Hematopoietic multipotent progenitor cell treated with erythropoietin and hydrocortisone succinate and interleukin-3 and kit ligand, for 6 days (in vitro differentiated cells): ENCODE data around the gene SASH1.
A peak's percentile ranks its signal among the peaks of the same experiment; 100 is the strongest.

ENCODE experiments used
- DNase-seq: peaks from one replicate; pipeline ENCODE4 v3.0.0-alpha.2; 2015

The SASH1 gene

DNA sequence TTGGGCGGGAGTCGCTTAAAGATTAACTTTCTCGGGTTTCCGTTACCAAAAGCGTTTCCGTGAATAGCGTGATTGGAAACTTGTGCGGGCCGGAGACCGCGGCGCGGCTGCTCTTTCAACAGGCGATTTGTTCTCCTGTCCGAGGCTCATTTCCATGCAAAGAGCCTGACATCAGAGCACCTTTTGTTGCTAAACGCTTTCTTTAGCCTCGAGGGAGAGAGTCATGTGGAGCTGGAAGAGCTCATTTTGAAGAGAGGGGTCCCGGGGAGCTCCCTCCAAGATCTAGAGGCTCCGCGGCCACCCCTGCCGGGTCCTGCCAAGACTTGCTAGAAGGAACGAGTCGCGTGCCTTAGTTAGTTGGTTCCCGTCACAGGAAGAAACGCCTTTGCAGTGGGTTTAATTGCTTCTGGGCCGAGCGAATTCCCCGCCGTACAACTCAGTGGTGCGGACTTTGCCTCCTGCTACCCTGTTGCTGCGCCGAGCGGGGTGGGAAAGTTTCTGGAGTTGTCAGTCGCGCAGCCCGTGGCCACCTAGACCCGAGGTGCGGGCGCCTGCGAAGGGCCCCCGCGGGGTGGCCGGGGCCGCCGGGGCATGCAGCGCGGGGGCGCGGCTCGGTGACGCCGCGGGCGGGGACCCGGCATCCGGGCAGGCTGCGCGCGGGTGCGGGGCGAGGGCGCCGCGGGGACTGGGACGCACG lies at the start of gene SASH1:
Gene SASH1 (plus strand): TSS at position 489 of the 697 bp plus-strand sequence. CDS start 230 bp downstream, outside the sequence.
- DNase-seq = peak; percentile 13

DNA sequence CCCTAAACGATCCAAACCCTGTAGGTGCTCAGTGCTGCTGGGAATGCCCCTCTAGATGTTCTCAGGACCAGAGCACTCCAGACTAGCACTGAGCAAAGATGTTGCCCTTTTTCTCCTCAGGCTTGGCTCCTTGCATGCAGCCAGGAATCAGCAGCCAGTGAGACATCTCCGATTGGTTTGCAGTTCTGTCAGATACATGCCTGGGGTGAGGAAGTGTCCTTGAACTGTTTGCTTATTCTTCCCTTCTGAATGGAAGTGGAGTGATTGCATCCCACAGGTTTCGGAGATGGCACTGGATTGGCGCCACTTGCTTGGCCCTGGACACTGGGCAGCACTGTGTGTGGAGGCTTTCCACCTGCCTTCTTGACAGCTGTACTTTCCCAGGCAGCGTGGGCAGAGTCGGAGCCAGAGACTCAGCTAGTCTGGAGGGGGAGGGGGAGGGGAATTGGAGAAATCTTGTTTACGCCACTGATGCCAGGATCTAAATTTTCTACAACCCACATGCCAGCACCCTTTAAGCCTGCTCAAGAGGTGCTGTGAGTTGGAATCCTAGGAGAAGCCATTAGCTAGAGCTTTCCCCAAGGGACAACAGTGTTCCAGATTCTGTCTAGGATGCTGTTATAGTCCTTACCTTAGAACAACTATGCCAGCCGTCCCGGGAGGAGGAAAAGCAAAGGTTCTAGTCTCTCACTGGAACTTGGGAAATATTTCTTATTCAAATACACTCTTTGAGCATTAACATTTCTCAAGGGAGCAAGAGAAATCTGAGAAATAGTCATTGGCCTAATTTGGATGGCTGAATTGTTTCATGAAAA lies 49.2 kb upstream of the SASH1 start:
- no peak for DNase-seq

GRCh38 chr6:148294059-148294458 lies 48.6 kb upstream of the SASH1 start:
- DNase-seq = no peak

DNA sequence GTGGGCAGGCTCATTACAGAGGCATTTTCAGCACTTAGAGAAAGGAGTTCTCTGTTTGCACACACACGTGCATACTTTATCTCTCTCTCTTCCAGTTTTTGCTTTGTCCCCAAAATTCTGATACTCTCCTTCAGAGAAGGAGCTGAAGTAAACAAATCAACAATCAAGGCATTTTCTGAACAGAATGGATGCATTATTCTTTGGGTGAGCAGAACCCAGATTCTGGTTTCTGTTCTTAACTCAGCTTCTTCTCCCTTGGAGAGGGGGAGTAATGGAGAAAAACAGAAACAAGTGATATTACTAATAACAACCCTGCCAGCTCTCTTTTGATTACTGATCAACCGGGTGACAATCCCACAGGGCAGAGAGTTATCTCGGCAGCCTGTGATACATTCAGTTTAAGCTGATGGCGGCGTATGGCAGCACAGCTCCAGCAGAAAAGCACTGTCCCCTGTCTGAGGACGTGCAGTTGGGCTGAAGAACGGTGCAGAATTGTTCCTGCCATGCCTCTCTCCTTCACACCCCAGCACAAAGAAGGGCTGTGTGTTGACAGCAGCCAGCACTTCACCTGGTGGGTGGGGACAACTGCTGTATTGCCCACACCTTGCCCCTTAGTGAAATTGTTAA lies 47.3 kb upstream of the SASH1 start:
- DNase-seq = no peak

GRCh38 chr6:148296771-148297170 lies 45.9 kb upstream of the SASH1 start:
- no peak for DNase-seq

DNA sequence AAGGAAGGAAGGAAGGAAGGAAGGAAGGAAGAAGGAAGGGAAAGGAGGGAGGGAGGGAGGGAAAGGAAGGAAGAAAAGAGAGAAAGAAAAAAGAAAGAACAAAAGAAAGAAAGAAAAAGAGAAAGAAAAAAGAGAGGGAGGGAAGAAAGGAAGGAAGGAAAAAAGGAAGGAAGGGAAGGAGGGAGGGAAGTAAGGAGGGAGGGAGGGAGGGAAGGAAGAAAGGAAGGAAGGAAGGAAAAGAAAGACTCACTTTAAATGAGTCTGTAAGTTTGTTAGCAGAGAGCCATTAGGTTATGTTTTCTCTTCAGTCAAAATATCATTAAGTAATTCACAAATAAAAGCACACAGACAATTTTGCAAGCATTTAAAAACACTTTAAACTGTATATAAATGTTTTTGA lies 44.0 kb upstream of the SASH1 start:
- DNase-seq = no peak

- no peak for DNase-seq
These were observed 39.0 kb upstream of the SASH1 start for GRCh38 chr6:148303616-148304015.

- DNase-seq = no peak
These were observed 37.7 kb upstream of the SASH1 start for GRCh38 chr6:148304976-148305375.

GRCh38 chr6:148306286-148306685 lies 36.4 kb upstream of the SASH1 start:
- no peak for DNase-seq

DNA sequence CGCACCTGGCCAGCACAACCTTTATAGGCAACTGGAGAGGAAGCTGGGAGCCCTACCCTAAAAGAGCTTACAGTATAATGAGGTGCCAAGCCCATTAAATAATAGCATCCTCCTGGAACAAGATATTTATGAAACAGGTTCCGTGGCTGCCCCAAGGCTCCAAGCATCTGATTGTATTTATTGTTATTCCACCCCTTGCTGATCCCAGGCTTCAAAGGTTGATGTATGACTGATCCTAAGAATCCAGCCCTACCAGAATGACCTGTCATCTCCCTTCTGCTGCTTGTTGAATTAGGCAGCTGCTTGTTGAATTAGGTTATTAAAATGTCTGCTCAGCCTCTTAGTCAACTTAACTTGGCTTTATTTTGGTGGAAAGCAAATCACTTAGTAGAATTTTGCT lies 35.2 kb upstream of the SASH1 start:
- DNase-seq = no peak

DNA sequence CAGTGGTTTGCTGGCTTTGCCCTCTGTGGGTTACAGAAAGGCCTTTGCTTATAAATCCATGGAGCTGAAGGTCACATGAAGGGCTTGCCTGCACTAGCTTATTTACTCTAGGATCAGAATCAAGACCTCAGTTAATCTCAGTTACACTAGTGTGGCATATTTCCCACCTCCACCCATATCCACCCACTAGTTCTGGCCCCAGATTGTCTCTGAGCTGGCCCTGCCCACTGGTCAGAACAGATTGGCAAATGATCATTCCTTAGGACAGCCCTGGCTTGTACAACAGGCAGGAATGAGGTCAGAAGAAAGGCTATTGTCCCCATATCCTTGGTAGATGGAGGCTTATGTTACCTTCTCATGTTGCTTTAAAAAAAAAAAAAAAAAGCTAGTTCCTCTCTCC lies 33.3 kb upstream of the SASH1 start:
- no peak for DNase-seq

DNA sequence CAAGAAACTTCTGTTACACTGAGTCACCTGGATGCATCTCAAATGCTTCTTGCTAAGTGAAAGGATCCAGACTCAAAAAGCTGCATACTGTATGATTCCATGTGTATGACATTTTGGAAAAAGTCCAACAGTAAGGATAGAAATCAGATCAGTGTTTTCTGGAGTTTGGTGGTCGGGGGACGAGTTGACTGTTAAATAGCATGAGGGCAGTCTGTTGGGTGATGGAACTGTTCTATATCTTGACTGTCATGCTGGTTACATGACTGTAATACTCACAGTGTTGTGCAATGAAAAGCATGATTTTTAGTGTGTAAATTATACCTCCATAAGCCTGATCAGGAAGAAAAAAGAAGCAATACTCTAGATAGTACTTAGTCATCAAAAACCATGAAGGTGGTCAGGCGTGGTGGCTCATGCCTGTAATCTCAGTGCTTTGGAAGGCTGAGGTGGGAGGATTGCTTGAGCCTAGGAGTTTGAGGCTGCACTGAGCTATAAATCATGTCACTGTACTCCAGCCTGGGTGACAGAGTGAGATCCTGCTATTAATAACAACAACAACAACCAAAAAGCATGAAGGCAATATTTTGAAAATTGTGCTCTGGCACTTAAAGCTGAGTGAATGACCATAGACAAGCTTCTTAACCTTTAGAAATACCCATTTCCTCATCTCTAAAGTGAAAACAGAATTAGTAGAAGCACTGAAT lies 30.5 kb upstream of the SASH1 start:
- DNase-seq = no peak

DNA sequence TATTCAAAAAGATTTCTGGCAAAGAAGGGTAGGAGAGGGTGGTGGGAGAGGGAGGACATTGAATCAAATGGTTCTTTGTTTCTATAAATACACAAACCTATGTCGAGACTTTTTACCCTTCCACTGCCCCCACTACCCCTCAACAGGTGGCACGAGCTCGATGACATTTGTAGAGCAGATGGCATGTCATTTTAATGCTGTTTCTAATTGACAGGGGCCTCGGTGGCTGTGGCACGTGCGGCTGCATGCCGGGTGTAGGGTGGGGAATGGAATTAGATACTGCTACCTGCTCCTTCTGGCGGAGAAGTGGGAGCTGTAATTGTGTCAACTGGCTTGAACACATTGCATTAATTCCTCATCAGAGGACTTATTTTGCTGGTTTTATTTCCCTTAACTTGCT lies 29.1 kb upstream of the SASH1 start:
- no peak for DNase-seq

DNA sequence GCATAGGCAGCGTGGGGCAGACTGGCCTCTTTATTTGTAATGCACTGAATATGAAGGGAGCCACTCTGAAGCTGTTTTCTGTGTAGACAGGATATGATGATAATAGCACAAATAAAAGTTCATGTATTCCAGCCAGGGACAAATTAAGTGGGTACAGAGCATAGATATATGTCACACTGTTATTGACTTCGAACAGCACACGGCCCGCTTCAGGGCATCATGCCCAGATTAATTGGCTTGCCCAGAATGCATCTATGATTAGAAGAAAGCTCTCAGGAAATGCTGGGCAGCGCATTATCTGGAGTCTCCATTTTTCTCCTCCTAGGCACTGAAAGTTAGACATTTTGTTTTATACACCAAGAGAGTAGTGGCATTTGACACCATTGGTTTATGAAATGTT lies 26.3 kb upstream of the SASH1 start:
- DNase-seq = no peak

- DNase-seq = no peak
These were observed 25.6 kb upstream of the SASH1 start for GRCh38 chr6:148317051-148317450.

GRCh38 chr6:148317739-148318138 lies 24.9 kb upstream of the SASH1 start:
- DNase-seq = no peak

DNA sequence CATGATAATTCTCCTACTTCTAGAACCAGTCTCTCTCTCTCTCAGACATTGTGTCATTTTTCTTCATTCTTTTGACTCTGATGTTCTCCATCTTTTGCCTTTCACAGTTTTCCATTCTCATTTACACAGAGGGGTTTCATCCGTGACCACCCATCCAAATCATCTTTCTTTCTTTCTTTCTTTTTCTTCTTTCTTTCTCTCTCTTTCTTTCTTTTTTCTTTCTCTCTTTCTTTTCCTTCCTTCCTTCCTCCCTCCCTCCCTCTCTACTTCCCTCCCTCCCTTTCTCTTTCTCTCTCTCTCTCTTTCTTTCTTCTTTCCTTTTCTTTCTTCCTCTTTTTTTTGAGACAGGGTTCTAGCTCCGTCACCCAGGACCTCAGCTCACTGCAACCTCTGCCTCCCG lies 19.9 kb upstream of the SASH1 start:
- no peak for DNase-seq

DNA sequence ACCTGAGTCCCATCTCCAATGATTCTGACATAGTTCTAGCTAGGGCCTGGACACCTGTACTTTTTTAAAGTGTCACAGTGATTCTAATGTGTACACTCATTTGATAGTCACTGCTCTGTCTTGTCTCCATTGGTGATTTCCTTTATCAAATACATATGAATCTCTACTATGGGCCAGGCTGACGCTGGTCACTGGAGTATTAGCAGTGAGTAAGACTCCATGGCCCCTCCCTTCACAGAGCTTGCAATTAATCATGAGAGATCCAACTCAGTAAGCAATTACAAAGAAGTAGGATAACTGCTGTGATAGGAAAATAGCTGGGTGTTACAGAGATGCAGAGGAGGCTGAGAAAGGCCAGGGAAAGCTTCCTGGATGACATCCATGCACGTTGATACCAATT lies 19.3 kb upstream of the SASH1 start:
- DNase-seq = no peak

GRCh38 chr6:148324297-148324985 lies 18.2 kb upstream of the SASH1 start:
- no peak for DNase-seq

DNA sequence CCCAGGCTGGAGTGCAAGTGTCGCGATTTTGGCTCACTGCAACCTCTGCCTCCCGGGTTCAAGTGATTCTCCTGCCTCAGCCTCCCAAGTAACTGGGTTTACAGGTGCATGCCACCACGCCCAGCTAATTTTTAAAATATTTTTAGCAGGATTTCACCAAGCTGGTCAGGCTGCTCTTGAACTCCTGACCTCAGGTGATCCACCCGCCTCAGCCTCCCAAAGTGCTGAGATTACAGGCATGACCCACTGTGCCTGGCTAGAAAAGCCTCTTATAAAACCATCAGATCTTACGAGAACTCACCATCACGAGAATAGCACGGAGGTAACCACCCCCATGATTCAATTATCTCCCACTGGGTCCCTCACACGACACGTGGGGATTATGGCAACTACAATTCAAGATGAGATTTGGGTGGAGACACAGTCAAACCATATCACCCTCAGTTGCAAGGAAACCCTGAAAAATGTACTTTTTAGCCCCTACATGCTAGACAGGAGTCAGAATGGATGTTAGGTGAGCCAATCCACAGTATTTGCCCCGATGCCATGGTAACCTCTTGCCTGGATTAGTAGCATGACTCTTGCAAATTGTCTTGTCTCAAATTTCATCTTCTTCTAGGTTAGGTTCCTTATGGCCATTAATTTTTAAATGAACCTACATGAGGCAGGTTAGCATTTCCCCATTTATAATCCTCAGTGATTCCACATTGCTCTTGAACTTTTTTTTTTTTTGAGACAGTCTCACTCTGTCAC lies 17.1 kb upstream of the SASH1 start:
- DNase-seq = no peak

- no peak for DNase-seq
These were observed 13.6 kb upstream of the SASH1 start for GRCh38 chr6:148328876-148329555.
